HG03460 (cell line): Measurements from ENCODE around the gene CFAP157.

Experiments used
- ATAC-seq: cut with Tn5 transposase; IDR thresholded peaks from one replicate; pipeline ENCODE4 v1.9.1; 2021; ENCODE audit not compliant: unreplicated experiment

Gene CFAP157

GRCh38 chr9:127692071-127692470, 14.7 kb upstream of the CFAP157 start:
- no peak for ATAC-seq

GRCh38 chr9:127693143-127693542, 13.6 kb upstream of the CFAP157 start:
- no peak for ATAC-seq

- ATAC-seq = no peak
These were observed 13.1 kb upstream of the CFAP157 start for GRCh38 chr9:127693697-127694096.

GRCh38 chr9:127694890-127695720, 11.7 kb upstream of the CFAP157 start:
- no peak for ATAC-seq

GRCh38 chr9:127697575-127697974, 9.2 kb upstream of the CFAP157 start:
- no peak for ATAC-seq

GRCh38 chr9:127698386-127698785, 8.4 kb upstream of the CFAP157 start:
- no peak for ATAC-seq

GRCh38 chr9:127698985-127699670, 7.7 kb upstream of the CFAP157 start:
- peak; percentile 97 for ATAC-seq

- no peak for ATAC-seq
These were observed 6.6 kb upstream of the CFAP157 start for GRCh38 chr9:127700140-127700539.

GRCh38 chr9:127700594-127701255, 6.1 kb upstream of the CFAP157 start:
- ATAC-seq = no peak

- ATAC-seq = no peak
These were observed 3.4 kb upstream of the CFAP157 start for GRCh38 chr9:127703289-127703946.

- ATAC-seq = no peak
These were observed 1.0 kb upstream of the CFAP157 start for GRCh38 chr9:127705577-127706379.

GRCh38 chr9:127707766-127708165, 978 bp downstream of the CFAP157 start:
- ATAC-seq = no peak

GRCh38 chr9:127708952-127709587, 2.3 kb downstream of the CFAP157 start:
- ATAC-seq = no peak

- ATAC-seq = no peak
These were observed 3.5 kb downstream of the CFAP157 start for GRCh38 chr9:127710204-127710783.

- ATAC-seq = no peak
These were observed 4.5 kb downstream of the CFAP157 start for GRCh38 chr9:127711226-127711701.

- no peak for ATAC-seq
These were observed 5.1 kb downstream of the CFAP157 start for GRCh38 chr9:127711831-127712274.

GRCh38 chr9:127712371-127712770, 5.6 kb downstream of the CFAP157 start:
- ATAC-seq = no peak

- ATAC-seq = no peak
These were observed 6.1 kb downstream of the CFAP157 start for GRCh38 chr9:127712867-127713266.

GRCh38 chr9:127714020-127714750, 7.4 kb downstream of the CFAP157 start:
- no peak for ATAC-seq
